Neural crest cell (in vitro differentiated cells): ENCODE data around the gene PABPC3. TPM values are rescaled to one million over a fixed set of nuclear protein-coding genes. Genes with fewer than 3 reads are reported as not detected.

Experiments
- DNase-seq: peaks from one replicate; pipeline ENCODE4 v3.0.0; 2021; ENCODE audit warnings: low read depth, mixed read lengths, low spot score
- H3K27ac Mint-ChIP-seq: one replicate; pipeline ENCODE4 v1.8.0; 2021; ENCODE audit warnings: mild to moderate bottlenecking, mixed read lengths; ENCODE audit not compliant: unreplicated experiment
- H3K27me3 Mint-ChIP-seq: 2 replicates; pipeline ENCODE4 v1.8.0; 2021; ENCODE audit warnings: low read depth, mild to moderate bottlenecking, mixed read lengths
- H3K36me3 Mint-ChIP-seq: 2 replicates; pipeline ENCODE4 v1.8.0; 2021; ENCODE audit warnings: low read depth, mild to moderate bottlenecking, mixed read lengths
- H3K4me1 Mint-ChIP-seq: 2 replicates; pipeline ENCODE4 v1.8.0; 2021; ENCODE audit warnings: mixed read lengths
- H3K4me3 Mint-ChIP-seq: one replicate; pipeline ENCODE4 v1.8.0; 2021; ENCODE audit warnings: mild to moderate bottlenecking, mixed read lengths
- H3K9me3 Mint-ChIP-seq: 2 replicates; pipeline ENCODE4 v1.8.0; 2021; ENCODE audit warnings: mixed read lengths
- CTCF ChIP-seq: fragments of 200-600 bp; sonication (generic); conservative IDR thresholded peaks from 2 replicates; pipeline ENCODE4 v1.5.0; 2021; ENCODE audit warnings: antibody characterized with exemption, mild to moderate bottlenecking
- total RNA-seq: library from RNA; stranded (reverse); gene quantifications from 2 replicates; pipeline ENCODE4 v1.2.1, GENCODE V29; 2021

PABPC3 gene
- total RNA-seq, 1 donor from 2014 or later: 0.14 TPM

DNA sequence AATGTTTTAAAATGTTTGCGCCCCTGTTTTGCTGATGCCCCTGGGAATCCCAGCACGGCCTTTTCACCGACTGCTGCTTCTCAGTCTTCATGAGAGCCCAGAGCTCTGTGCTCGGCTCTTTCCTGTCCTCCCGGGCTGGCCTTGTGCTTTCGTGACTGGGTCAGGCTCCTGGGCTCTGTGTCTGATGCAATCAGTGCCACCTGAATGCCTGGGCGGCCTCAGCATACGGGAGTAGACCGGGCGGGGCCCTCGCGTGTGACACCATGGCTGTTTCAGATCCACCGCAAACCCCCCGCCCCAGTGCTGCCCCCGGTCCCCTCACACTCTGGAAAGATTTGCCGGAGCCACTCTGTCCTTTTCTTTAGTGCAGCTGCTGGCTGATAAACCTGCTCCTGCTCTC lies 21.4 kb downstream of the PABPC3 start:
- Mint-ChIP-seq H3K9me3 (peaks cover 4% of the 10 kb centered on the region), H3K4me3 (no peak overlapping the region), H3K36me3 (peaks cover 5% of the 10 kb centered on the region), H3K4me1 (peaks cover 9% of the 10 kb centered on the region), H3K27me3 (no peaks in the 10 kb centered on the region), H3K27ac (no peak overlapping the region)
- DNase-seq: no peak
- TF ChIP-seq CTCF: no peak

DNA sequence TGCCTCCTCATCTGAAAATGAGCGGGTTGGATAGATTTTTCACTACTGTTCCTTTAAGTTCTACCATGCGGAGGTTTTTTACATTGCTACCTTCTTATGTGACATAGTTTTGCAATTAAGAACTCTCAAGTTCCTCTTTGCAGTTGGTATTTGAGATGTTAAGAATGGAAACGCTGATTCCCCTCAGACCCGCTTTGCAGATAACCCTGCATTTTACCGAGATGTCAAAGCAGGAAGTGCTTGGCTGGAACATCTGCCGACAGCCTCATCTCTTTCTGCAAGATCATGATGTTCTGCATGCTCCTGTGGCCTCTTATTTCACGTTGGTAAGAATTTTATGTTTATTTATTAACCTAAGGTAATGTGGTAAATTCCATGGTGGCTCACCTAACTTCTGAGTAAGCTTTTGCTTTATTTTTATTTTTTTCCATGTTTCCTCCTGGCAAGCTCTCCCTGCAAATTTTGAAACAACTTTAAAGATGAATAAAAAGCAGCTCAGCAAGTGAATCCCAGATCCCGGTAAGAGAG lies 22.5 kb downstream of the PABPC3 start:
- Mint-ChIP-seq H3K9me3 (peaks cover 11% of the 10 kb centered on the region), H3K27me3 (no peaks in the 10 kb centered on the region), H3K36me3 (peaks cover 9% of the 10 kb centered on the region), H3K4me1 (peaks cover 9% of the 10 kb centered on the region), H3K27ac (no peak overlapping the region), H3K4me3 (no peak overlapping the region)
- TF ChIP-seq CTCF: no peak
- no peak for DNase-seq

- no peak overlapping the region for H3K4me3 Mint-ChIP-seq
- no peak for DNase-seq
- no peaks in the 10 kb centered on the region for H3K36me3 Mint-ChIP-seq
- H3K27ac Mint-ChIP-seq: no peak overlapping the region
- H3K27me3 Mint-ChIP-seq: peaks cover 16% of the 10 kb centered on the region
- H3K4me1 Mint-ChIP-seq: peaks cover 8% of the 10 kb centered on the region
- peaks cover 8% of the 10 kb centered on the region for H3K9me3 Mint-ChIP-seq
- TF ChIP-seq CTCF: no peak
Observed at GRCh38 chr13:25130944-25131343, 35.0 kb downstream of the PABPC3 start.

DNA sequence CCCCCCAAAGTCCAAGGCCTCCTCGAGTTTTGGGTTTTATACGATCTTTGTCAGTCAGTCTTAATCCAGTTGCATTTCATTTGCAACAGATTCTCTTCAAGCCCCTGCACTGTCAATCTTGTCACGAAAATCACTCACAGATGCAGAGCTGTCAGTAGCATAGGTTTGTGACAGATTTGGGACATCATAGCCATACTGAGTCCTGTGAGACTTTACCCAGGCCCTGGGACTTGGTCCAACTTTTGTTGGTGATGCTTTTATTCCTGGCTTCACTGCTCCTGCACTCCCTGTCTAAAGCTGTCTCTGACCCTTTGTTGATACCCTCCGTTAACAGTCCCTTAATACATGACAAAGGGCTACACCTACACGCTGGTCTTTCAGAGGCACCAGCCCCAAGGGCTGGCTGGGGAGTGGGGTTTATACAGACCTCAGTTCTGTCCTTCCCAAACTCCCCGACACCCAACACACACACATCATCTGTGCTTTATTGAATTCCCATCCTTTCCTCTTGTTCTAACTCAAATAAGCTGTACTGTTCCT lies 36.0 kb downstream of the PABPC3 start:
- no peak overlapping the region for H3K4me3 Mint-ChIP-seq
- no peak for TF ChIP-seq CTCF
- peaks cover 25% of the 10 kb centered on the region for H3K27me3 Mint-ChIP-seq
- no peak overlapping the region for H3K27ac Mint-ChIP-seq
- no peak for DNase-seq
- H3K9me3 Mint-ChIP-seq: peaks cover 5% of the 10 kb centered on the region
- H3K4me1 Mint-ChIP-seq: peaks cover 11% of the 10 kb centered on the region
- no peaks in the 10 kb centered on the region for H3K36me3 Mint-ChIP-seq

- H3K4me3 Mint-ChIP-seq: no peak overlapping the region
- H3K4me1 Mint-ChIP-seq: peaks cover 18% of the 10 kb centered on the region
Observed at GRCh38 chr13:25132751-25133390, 36.9 kb downstream of the PABPC3 start.

More at GRCh38 chr13:25132751-25133390, 36.9 kb downstream of the PABPC3 start:
- Mint-ChIP-seq H3K9me3 (peaks cover 3% of the 10 kb centered on the region), H3K27ac (no peak overlapping the region), H3K27me3 (peaks cover 34% of the 10 kb centered on the region), H3K36me3 (no peaks in the 10 kb centered on the region)
- no peak for TF ChIP-seq CTCF
- no peak for DNase-seq
